GM18909 (cell line): ENCODE data around the gene PIK3R1.

ENCODE experiments used
- ATAC-seq: cut with Tn5 transposase; IDR thresholded peaks from one replicate; pipeline ENCODE4 v1.9.1; 2021; ENCODE audit warnings: mild to moderate bottlenecking; ENCODE audit not compliant: unreplicated experiment, poor library complexity

PIK3R1 gene

DNA sequence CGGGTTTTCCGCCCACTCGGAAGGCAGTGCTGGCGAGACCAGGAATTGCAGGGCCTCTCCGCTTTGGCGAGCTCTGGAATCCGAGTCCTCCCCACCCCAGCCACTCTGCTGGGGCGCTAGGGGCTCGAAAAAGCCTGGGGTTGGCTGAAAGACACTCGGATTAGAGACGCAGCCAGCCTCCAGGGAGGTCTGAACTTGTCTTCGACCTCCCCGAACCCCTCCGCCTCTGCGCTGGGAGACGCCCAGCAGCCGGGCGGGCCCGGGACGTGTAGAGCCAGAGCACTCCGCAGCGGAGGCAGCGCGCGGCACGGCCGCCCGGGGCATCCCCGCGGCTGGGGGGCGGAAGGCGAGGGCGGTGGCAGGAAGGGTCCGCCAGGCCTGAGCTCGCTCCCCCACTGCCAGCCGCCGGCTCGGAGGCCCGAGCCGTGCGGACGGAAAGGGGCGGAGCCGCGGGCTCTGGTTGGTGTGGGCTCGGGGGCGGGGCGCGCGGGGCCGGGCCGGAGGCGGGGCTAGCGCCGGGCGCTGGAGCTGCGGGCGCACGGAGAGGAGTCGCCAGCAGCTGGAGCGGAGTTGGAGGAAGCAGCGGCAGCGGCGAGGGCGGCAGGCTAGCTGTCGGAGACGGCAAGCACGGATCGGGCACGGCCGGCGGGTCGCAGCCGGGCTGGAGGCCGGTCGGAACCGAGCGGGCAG is at the start of gene PIK3R1:
PIK3R1 (plus strand) TSS at position 549 of the 690 bp plus-strand sequence. CDS start 10,920 bp downstream, outside the sequence.
- peak; percentile 83 for ATAC-seq

DNA sequence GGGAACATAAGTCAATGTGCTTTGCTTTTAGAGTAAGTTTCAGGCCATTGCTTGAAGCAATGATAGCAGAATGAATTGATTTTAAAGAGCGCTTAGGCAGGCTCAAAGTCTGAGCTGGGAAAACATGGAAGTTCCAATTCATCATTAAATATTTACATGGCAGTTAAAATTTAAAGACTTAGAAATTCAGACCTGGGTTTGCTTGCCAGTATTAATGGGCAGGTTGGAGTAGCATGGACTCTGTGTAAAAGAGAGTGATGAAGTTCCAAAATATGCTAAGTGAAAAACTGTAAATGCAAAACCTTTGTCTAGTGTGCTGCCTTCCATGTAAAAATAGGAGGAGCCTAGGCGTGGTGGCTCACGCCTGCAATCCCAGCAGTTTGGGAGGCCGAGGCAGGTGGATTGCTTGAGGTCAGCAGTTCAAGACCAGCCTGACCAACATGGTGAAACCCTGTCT is 48.3 kb upstream of the PIK3R1 start:
- ATAC-seq: no peak

DNA sequence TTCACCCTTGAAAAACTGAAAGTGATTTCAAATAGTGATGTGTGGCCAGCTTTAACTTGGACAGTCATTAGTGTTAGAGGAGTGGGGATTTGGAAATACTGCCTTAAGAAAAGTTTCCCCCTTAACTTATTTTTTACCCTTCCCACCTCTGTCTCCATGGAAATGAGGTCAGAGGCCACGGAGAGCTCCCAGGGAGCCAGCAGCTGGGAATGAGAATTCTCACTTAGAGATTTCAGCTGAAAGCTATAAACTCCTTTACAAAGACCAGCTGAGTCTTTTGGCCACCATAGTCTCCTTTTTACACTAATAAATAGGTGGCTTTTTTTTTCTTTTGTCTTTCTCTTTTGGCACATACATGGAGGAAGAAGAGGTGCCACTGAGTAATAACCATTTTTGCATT is 45.7 kb upstream of the PIK3R1 start:
- ATAC-seq: no peak

DNA sequence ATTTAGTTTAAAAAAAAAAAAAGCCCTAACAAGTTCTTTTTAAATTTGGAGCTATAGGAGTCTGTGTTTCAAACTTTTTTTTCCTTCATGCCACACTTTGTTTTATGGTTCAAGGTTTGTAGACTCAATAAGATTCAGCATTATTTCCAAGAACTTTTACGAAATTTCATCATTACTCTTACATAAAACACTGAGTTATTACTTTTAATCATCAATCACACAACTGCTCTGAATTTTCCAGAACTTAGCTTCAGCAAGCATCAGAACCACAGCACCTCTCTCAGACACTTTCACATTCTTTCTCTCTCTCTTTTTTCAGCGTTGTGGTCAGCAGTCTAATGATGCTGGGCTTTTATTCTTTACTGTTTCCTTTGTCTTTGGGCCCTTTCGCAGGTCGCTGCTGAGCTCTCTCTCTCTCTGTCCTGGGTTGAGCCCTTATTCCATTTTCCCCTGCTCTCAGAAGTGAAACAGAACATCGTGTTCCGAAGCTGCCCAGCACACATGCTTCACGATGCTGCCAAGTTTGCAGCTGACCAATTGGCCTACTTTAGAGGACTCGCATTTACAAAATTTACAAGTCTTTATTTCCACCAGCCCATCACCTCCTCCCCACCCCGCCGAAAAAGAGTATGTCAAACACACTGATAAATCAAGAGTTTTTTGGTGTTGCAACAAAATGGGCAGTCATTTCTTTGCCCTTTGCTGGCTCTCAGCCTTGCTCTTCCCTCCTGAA is 44.6 kb upstream of the PIK3R1 start:
- ATAC-seq: no peak

DNA sequence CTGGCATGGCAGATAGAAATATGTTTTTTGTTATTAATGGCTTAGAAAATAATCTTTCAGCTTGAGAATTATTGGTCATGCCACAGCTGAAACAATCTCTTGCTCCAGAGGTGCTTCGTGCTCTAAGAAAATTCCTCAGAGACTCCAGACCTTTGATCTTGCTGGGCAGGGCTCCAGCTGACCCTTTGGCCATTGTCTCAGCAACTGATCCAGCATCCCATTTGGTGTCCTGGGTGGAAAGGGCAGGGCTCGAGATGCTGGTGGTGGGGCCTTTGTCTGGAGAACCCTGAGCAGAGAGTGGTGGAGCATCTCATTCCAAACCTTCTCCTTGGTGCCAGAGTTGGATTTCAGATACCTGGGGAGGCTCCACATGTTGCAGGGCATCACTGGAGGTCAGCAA is 43.2 kb upstream of the PIK3R1 start:
- no peak for ATAC-seq

DNA sequence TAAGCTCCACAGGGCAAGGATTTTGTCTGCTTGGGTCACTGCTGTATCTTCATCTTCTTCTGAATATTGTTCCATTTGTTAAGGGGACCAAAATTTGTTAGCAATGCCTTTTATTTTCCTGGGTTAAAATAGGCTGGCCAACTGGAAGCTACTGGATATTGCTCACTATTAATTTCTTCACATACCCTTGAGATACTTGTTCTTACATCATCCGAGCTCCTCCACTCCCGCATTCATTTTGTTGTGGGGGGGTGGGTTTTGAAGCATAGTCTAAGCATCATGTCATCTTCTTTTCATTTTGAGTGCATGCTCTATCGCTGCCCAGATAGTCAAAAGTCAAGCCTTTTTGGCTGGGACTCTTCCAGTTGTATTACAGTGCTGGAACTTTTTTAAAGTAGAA is 42.5 kb upstream of the PIK3R1 start:
- ATAC-seq: no peak

DNA sequence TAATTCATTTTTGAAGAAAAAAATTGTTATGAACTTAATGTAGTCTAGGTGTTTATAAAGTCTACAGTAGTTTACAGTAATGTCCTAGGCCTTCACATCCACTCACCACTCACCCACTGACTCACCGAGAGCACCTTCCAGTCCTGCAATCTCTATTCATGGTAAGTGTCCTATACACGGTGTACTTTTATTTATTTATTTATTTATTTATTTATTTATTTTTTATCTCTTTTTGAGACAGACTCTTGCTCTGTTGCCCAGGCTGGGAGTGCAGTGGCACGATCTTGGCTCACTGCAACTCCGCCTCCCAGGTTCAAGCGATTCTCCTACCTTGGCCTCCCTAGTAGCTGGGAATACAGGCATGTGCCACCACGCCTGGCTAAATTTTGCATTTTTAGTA is 39.3 kb upstream of the PIK3R1 start:
- no peak for ATAC-seq

DNA sequence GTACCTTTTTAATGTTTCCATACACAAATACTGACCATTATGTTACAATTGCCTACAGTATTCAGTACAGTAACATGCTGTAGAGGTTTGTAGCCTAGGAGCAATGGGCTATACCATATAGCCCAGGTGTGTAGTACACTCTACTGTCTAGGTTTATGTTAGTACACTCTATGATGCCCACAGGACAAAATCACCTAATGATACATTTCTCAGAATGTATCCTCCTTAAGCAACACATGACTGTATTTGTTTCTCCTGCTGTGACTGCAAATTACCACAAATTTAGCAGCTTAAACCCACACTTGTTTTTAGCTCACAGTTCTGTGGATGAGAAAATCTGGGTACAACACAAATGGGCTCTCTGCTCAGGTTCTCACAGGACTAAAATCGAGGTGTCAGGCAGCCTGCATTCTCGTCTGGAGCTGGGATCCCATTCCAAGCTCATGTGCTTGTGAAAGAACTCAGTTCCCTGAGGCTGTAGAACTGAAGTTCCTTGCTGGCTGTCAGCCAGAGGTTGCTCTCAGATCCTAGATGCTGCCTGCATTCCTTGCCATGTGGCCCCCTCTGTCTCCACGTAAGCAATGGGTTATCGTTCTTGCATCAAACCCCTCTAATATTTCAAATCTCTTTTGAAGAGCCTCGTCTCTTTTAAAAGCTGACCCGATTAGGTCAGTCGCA is 38.6 kb upstream of the PIK3R1 start:
- no peak for ATAC-seq

DNA sequence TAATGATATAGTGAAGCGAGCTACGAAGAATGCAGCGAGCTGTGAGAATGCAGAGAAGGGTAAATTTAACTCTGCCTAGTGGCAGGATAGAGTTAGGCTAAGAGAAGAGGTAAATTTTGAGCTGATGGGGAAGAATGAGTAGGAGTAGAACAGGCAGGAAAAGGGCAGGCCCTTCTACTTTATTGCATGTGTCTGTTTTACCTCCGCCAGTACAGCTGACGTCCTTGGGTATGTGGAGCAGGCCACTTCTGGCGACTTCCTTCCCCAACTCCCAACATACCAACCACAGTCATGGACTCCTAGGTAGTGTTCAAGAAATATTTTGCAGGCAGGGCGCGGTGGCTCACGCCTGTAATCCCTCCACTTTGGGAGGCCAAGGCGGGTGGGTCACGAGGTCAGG is 37.9 kb upstream of the PIK3R1 start:
- no peak for ATAC-seq

DNA sequence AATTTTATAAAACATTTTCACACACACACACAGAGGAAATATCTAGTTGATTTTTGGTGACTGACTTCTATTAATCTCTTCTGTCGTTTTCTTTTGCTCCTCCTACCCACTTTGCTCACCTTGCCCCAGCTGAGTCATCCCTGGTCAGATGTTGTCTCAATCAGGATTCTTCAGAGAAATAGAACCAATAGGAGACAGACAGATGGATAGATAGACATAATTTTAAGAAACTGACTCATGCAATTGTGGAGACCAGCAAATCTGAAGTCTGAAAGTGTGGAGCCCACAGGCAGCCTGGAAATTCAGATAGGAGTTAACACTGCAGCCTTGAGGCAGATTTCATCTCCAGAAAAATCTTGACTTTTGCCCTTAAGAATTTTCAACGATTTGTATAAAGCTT is 37.0 kb upstream of the PIK3R1 start:
- ATAC-seq: no peak

DNA sequence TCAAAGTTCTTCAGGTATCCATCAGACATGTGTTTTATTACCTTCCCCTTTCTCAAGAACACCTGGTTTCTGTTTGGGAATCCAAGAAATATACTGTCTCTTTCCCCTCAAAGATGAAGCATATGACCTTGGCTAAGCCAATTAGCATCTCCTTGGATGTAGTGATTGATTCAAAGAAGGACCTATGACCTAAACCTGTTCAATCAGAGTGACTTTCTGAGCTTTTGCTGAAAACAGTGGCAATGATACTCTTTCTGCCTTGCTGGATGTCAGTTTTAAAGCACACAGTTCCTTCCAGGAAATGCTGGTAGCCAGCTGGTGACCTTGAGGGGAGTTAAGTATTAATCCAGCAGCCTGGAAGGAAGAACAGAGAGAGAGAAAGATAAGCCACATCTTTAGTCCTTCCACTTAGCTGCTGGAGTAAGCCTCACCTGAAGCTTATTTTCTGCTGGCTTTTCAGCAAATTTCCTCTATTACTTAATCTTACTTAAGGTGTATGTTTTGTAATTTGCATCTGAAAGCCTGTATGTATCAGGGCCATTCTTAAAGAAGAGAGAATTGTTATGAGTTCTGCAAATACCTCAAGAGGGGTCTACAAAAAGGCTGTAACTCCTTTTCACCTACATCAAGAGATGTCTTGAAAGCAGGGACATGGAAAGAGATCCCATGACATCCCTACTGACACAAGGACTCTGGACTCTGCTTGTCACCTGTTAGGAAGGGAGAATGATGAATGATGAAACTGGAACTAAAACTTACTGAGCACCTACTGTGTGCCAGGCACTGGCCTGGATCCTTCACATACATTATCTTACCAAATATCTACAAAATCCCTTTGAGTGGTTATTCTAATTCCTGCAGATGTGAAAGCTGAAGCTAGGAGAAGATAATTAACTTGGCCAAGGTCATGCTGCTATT is 35.2 kb upstream of the PIK3R1 start:
- no peak for ATAC-seq

DNA sequence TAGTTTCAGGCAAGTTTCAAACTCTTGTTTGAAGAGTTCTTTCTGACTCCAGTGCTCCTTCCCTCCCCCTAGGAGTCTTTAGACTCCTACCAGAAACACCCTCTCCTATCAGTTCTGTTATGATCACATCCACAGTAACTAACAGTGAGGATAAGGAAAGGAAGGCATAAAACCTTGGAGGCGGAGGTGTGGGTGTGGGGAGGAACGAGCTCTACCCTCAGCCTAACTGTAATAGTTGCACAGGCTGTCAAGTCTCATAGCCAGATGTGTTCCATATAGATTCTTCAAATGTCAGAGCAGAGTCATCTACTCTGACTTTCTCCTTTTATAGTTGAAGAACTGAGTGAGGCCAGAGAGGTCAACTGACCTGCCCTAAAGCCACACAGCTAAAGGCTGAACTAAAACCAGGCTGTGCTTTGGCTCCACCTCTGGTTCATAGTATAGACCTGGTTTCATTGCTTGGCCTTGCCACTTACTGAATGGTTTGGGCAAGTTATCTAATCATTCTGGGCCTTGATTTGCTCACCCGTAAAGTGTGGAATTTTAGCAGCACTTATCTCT is 34.4 kb upstream of the PIK3R1 start:
- no peak for ATAC-seq

DNA sequence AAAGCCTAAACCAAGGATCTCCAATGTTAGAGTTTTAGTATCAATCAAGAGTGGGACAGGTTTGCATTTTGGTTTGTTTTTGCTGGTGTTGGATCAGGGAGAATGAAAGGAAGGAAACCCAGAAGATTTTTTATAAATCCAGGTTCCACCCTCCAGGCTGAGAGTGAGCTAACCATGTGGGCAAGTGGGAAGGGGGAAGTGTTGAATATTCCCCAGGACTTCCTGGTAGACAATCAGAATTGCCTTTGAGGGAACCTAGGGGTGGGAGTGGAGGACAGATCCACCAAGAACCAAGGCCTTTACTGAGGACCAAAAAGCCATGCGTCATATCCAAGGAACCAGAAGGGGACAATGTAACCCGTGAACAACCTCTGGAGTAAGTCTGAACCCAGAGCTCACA is 33.5 kb upstream of the PIK3R1 start:
- no peak for ATAC-seq

DNA sequence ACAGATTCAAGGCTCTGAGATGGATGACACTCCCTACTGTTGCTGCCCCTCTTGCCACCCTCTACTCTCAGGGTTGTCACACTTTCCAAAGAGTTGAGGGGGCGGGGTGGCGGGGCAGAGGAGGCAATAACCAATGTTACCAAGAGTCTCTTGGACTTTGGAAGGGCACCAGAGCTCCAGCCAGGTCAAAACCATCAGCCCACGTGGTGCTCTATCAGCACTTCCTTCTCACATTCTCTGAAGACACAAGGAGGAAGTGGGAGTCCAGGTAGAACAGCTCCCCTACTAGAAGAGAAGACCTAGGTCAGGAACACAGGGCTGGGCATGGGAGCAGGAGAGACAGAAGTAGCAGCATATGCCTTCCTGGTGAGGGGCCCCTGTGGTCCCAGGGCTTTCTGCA is 33.0 kb upstream of the PIK3R1 start:
- ATAC-seq: peak; percentile 57

DNA sequence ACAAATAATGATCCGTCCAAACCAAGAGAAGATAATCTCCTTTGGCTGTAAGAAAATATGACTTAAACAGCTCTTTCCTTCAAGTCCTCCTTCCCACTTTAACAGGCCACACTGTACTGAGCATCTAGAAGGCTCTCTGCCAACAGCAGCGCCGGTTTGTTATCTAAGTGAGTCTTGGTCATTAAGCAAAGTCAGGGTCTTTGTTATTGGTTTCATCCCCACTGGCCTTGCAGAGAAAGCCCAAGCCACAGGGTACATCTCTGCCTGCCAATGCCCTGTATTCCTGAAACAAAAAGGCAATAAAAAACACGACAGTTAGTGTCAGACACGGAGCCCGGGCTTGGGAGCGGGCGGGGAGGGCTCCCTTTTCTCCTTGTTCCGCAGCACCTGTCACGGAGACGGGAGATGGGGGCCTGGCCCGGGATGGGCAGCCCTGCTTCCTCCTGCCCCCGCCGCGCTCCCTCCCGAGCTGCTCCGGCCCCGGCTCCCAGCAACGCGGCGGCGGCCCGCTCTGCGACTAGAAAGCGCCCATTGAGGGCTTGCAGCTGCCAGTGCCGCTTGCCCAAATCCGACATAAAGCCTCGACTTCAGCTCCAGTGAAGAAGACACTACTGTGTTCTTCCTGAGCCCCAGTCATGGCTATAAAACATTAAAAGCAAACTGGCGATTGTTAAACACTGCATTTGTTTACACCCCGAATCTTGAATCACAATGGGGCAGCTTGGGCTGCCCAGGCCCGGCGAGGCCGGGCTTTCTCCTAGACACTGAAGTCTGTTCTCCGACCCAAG is 28.1 kb upstream of the PIK3R1 start:
- no peak for ATAC-seq

DNA sequence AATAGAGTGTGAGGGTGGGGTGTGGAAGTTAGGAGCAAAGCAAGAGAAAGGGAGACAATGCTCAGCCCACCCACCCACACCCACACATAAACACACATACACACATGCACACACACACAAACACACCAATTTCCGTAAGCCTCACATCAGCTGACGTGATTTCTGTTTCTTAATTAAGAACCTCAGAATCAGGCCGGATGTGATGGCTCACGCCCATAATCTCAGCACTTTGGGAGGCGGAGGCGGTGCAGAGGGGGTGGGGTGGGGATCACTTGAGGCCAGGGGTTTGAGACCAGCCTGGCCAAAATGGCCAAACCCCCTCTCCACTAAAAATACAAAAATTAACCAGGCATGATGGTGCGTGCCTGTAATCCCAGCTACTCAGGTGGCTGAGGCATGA is 26.4 kb upstream of the PIK3R1 start:
- ATAC-seq: no peak

DNA sequence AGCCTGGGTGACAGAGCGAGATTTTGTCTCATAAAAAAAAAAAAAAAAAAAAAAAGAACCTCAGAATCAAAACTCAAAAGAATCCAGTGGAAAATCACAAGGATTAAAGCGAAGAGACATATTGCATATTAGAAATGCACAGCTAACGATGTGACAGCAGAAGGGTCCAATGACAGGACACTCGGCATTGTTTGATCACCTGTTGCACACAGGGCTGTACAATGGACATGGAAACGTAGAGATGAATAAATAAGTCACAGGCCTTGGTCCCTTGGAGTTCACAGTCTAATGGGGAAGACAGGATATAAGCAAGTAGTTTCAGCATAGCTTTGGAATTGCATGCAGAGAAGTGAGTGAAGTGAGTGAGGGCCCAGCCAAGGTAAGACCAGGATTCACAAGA is 25.9 kb upstream of the PIK3R1 start:
- no peak for ATAC-seq

DNA sequence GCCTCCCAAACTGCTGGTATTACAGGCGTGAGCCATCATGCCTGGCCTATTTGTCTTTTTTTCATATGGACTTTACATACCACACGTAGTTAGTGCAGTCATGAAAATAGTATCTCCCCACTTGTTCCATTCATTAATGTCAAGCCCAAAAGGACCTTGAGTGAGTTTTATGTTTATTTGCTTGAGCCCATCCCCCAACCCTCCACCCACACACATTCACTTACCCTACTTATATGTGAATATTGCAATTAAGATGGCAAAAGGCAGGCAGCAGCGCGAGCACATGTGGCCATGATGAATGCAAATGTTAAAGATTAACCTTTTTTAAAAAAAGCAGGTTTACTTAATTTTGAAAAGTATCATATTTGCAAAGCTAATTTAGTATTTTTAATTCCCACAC is 24.9 kb upstream of the PIK3R1 start:
- ATAC-seq: no peak

DNA sequence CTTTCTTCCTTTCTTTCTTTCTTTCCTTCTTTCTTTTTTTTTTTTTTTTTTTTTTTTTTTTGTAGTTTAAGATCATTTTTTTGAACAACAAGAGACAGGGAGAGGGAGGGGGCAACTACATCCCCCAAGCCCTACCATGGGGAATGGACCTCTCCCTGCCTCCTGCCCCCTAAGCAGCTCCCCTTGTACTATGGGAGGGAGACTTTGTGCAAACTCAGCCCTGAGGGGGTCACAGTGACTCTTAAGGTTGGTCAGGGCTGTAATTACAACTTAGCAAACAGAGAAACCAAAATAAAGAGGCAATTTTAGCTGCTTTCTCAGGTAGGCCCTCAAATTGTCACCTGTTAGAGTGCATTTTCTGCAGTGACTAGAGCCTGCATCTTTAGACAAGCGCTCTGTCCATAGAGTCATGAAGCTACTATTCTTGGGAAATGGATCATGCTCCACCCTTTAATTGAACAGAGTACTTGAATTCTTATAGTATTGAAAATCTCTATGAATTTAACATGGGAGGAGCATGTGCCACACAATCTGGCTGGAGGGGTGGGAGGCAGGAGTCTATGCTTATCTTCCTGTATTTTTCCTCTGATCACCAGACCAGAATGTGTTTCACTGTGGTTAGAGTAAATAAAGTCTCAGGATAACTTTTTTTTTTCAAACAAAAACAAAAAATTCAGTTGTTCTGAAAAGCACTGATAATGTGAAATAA is 24.3 kb upstream of the PIK3R1 start:
- no peak for ATAC-seq
